G401.6 (cell line): Measurements from ENCODE around the gene SYNPO2L.
"Not testable (repeated sequence)": the region's sequence is repeated elsewhere in the genome, so short reads cannot be mapped to it uniquely, and the experiment has no call there.

Source experiments
- FAIRE-seq: peaks from 2 replicates; lab custom pipeline; 2012; peaks lifted over from hg19 to GRCh38; lab: Jason Lieb, UNC

The SYNPO2L gene, protein sequence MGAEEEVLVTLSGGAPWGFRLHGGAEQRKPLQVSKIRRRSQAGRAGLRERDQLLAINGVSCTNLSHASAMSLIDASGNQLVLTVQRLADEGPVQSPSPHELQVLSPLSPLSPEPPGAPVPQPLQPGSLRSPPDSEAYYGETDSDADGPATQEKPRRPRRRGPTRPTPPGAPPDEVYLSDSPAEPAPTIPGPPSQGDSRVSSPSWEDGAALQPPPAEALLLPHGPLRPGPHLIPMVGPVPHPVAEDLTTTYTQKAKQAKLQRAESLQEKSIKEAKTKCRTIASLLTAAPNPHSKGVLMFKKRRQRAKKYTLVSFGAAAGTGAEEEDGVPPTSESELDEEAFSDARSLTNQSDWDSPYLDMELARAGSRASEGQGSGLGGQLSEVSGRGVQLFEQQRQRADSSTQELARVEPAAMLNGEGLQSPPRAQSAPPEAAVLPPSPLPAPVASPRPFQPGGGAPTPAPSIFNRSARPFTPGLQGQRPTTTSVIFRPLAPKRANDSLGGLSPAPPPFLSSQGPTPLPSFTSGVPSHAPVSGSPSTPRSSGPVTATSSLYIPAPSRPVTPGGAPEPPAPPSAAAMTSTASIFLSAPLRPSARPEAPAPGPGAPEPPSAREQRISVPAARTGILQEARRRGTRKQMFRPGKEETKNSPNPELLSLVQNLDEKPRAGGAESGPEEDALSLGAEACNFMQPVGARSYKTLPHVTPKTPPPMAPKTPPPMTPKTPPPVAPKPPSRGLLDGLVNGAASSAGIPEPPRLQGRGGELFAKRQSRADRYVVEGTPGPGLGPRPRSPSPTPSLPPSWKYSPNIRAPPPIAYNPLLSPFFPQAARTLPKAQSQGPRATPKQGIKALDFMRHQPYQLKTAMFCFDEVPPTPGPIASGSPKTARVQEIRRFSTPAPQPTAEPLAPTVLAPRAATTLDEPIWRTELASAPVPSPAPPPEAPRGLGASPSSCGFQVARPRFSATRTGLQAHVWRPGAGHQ

DNA sequence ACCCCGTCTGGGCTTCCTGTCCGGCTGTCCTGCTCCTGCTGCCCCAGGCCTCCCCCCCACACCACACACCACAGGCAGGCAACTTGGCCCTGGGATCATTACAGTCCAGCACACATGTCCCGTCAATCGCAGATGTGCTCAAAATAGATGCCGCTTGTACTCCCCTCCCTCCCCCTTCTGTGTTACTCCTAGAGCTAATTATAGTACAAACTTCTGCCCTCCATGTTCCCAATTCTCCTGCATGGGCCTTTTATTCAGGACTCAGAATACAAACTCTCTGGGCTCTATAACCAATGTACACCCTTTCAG lies at the start of gene SYNPO2L:
Gene SYNPO2L, minus strand, starts transcription at position 40 of the 309 bp plus-strand sequence. CDS start 107 bp downstream, outside the sequence.
- FAIRE-seq, result no peak

DNA sequence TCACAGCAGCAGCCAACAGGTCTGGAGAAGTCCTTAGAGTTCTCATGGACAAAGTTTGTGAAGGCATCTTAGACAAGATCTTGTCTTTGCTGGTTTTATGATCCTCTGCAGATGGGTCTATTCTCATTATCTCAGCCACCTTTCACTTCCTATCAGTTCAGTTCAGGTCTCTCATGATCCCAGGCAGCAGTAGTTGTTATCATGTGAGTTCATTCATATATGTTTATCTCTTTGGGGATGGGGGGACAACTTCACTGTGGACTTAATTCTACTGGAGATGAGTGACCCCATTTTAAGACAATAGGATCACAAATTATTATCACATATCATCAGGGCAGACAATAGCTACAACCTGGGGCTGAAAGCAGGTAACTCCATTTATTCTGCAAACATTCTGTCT lies 48.1 kb upstream of the SYNPO2L start:
- not testable (repeated sequence) for FAIRE-seq

DNA sequence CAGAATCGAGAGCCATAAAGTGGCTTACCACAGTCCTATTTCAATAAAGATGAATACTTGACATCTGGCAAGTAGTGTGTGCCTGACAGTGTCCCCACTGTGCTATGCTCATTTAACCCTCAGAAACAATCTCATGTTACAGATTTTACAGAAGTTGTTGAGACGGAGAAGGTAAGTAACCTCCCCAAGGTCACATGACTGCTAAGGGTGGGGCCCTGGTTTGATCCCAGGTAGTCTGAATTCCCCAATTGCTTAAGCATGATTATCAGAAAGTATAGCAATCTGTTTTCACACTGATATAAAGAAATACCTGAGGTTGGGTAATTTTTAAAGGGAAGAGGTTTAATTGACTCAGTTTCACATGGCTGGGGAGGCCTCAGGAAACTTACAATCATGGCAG lies 43.0 kb upstream of the SYNPO2L start:
- not testable (repeated sequence) for FAIRE-seq

DNA sequence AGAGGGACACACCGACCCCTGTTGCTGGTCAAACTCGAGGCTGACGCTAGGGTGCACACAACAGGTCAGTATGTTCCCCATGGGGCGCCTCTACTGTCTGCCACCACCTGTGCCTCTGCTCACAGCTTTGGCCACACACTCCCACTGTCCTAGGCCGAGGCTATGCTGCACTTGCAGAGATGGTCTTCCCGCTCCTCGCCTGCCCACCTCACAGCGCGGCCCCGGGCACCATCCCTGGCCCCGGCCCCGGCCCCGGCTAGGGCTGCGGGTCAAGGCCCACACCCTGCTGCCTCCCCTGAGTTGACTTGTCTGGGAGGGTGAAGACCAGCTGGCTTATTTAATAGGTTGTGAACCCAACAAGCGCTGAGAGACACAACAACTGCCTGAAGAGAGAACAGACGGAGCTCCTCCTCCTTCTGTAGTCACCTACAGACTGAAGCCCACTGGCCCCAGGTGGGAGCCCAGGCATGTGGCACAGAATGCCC lies 41.9 kb upstream of the SYNPO2L start, which contains the start of gene AGAP5:
Gene AGAP5, minus strand, starts transcription at position 435 of the 485 bp plus-strand sequence. Its CDS starts 354 bp downstream, at position 81.
- not testable (repeated sequence) for FAIRE-seq

DNA sequence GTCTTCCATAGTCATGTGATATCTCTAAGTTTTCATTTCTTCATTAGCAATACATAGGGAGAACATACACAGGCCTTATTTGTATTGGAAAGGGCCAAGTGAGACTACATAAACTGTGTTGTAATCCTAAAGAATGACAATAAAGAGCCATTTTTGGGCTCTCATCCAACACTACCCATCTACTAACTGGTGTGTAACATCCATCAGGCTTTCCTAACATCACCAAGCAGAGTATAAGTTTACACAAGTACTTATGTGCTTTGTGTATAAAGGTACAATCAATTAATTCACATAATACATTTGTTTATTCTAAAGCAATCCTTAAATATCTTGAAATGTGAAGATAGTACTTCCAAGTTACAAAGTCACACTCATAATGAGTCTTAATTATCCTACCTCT lies 39.5 kb upstream of the SYNPO2L start:
- not testable (repeated sequence) for FAIRE-seq

DNA sequence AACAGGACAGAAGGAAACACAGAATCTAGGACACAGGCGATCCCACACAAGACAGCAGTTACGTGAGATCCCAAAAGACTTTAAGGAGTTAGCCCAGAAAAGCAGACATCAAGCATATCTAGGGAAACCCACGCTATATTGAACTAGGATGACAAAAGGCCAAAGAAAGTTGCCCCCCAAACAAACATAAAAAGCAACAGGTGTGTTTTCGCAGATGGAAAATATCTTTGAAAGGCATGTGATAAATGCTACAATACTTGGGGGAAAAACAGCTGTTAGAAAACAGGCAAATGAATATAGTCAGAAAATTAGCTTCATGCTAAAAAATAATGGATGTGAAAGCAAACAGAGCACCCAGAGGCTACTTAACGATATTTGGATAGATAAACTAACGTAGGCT lies 34.9 kb upstream of the SYNPO2L start:
- not testable (repeated sequence) for FAIRE-seq

DNA sequence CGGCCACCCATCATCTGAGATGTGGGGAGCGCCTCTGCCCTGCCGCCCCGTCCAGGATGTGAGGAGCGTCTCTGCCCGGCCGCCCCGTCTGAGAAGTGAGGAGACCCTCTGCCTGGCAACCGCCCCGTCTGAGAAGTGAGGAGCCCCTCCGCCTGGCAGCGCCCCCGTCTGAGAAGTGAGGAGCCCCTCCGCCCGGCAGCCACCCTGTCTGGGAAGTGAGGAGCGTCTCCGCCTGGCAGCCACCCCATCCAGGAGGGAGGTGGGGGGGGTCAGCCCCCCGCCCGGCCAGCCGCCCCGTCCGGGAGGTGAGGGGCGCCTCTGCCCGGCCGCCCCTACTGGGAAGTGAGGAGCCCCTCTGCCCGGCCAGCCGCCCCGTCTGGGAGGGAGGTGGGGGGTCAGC lies 33.8 kb upstream of the SYNPO2L start:
- FAIRE-seq, result not testable (repeated sequence)

DNA sequence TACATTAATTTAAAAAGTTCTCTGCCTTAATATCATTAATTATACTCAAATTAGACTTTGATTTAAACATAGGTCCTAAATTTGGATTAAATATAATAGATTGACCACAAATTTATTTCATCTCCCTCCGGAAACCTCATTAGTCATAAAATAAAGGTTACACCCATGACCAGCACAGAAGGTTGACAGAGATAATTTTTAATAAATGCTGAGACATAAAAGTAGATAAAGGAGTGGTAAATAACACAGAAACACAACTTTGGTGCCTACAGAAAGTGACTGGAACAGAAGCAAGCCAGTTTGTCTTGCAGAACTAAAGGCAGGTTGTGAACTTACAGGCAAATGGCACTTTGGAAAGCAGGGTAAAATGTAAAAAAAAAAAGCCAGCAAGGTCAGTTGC lies 31.8 kb upstream of the SYNPO2L start:
- FAIRE-seq, result not testable (repeated sequence)

DNA sequence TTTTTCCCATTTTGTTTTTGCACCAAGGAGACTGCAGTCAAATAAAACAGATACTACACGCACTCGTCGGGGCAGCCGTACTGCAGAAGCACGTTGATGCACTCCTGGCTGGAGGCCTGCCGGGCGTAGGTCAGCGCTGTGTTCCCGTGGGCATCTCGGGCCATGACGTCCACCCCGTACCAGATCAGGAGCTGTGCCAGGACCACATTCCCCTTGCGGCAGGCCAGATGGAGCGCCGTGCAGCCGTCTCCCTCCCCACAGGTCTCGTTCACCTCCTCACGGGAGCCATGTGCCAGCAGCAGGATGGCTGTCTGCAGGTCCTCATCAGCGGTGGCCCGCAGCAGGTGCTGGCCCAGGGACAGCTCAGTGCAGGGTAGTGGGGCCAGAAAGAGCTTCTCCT lies 18.7 kb upstream of the SYNPO2L start:
- FAIRE-seq, result not testable (repeated sequence)

DNA sequence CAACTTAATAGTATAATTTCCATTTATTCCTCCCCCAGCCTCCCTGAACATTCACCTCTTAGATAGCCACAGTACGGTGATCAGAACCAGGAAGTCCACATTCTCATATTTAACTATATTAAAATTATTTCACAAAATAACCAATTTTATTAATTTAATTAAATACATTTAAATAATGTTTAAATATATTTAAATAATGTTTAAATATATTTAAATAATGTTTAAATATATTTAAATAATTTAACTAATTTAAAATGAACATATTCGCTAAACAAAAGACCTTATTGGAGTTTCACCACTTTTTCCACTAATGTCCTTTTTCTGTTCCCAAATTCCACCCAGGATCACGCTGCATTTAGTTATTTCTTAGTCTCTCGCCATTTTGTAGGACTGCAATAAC lies 12.5 kb upstream of the SYNPO2L start:
- FAIRE-seq, result not testable (repeated sequence)

DNA sequence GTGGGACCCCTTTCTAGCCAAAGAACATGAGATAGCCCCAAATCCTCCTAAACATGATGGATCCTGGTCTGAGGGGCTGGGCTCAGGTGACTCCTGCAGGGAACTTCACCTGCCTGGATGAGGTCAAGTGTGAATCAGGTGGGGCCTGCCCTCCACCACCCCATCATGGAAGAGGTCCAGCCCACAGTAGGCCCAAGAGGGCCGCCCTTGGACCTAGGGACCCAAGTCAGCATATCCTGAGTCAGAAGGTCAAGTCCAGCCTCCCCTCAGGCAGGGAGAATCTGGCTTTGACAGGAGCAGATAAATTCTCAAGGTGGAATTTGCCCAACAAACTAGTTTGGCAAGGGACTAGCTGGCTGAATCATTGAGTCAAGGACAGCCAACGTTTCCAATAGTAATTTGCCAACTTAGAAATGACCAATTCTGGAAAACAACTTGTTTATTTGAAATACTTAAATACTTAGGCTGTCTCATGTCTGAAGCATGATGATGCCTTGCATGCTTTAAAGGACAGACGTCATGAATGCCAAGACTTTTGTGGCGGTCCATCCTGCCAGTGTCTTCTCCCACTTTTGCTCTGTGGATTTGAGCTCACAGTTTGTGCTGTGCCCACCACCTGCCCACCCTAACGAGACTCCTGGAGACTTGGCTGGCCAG lies 10.5 kb upstream of the SYNPO2L start:
- not testable (repeated sequence) for FAIRE-seq

DNA sequence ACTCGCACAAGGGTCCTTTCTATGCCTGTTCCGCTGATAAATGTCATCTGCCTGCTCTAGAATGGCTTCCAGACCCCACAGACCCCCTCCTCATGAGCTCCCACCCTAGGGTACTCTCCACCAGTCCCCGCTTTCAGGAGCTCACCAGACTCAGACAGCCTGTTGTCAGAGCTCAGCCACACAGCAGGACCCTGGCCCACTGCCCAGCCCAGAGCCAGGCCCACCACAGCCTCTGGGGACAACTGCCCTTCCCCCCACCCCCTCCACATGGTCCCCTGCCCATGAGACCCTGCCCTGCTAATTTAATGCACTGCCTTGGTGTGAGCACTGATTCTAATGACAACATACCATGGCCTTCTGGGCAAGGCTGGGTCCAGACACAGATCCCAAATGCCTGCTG lies 9.8 kb upstream of the SYNPO2L start:
- FAIRE-seq, result not testable (repeated sequence)

DNA sequence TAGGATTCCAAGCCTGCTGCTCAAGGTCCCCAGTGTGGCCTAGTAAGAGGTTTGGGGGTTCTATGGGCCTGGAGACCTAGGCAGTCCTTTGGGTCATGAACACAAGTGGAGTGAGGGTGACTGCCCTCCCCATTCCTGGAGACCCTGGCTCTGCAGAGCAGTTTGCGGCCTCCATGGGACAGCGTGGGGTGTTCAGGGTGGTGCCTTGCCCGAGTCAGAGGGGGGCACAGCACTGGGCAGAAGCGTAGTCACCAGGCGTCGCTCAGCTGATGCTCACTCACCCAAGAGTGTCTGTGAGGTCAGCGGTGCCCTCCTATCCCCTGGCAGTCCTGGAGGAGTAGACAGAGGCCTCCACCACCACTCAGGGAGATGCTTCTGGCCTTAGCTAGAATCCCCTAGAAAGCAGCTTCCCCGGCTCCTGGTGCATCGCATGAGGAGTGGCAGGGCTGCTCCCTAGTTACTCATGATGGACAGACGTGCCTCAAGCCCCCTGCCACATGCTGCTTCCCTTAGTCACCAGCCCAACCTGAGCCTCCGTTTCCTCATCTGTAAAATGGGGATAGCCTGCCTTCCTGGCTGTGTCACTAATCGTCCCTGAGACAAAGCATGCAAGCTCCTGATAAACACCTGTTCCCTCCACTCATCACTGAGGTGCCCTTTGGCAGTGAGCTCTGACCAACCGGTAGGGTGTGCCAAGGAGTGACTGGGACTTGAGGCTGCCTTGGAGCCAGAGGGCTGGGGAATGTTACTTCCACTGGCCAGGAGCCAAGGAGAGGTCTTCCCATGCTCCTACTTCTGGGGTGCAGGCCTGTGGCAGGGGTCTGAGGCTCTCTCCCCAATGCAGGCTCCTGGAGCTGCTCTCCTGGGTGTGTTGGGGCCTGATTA lies 8.6 kb upstream of the SYNPO2L start:
- not testable (repeated sequence) for FAIRE-seq

DNA sequence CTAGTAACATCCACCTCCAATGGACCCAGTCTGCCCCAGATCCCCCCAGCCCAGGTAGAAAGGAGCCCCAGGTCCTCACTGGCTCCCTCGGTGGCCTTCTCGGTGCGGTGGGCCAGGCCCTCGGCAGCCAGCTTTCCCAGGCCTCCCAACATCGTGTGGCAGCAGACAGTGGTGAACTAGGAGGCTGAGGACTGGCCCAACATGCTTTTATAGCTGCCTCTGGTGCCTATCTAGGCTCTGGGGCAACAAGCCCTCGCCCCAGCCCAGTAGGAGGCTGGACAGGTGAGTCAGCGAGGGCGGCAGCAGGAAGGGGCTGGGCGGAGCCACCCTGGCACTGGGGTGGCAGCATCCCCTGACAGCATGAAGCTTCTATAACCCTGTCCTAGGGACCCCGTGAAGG lies 7.8 kb upstream of the SYNPO2L start:
- not testable (repeated sequence) for FAIRE-seq

DNA sequence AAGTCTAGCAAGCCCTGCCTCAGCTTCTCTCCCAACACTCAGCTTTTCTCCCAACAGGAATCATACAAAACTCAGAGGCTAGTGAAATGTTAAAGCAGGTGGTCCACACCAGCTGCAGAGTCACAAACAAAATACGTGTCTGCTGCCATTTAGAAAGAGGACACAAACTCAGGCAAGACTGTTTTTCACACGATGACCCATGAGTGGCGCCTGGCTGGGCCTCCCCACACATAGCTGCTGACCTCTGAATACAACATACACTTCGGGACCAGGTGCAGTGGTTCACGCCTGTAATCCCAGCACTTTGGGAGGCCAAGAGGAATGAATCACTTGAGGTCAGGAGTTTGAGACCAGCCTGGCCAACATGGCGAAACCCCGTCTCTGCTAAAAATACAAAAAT lies 6.9 kb upstream of the SYNPO2L start:
- not testable (repeated sequence) for FAIRE-seq

DNA sequence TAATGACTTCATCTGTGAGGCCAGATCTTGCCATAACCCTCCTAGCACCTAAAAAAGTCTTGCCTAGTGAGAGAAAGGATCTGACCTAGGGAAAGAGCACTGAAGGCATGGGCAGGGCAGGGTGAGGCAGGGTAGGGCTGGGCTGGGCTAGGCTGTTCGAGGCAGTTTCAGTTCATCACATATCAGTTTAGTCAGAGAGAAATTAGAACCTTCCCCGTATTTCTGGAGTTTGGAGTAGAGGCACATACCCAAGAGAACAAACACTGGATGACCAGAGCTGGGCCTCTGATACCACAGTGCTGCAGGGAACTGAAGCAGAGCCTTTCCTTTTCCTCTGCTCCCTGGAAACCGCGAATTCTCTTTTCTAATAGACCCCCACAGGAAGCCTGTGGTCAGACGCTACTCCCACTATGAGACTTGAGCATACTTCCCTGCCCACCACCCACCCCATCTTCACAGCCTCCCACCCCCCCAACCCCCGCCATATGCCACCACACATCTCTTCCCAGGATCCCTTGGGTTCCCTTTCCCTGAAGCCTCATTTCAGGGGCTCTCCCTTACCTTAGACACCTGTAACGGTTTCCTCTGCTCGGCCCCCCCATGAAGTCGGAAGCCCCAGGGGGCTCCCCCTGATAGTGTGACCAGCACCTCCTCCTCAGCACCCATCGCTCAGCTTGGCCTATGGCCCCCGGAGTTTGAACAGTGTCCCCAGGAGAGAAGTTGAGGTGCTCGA lies 406 bp downstream of the SYNPO2L start:
- FAIRE-seq, result no peak

DNA sequence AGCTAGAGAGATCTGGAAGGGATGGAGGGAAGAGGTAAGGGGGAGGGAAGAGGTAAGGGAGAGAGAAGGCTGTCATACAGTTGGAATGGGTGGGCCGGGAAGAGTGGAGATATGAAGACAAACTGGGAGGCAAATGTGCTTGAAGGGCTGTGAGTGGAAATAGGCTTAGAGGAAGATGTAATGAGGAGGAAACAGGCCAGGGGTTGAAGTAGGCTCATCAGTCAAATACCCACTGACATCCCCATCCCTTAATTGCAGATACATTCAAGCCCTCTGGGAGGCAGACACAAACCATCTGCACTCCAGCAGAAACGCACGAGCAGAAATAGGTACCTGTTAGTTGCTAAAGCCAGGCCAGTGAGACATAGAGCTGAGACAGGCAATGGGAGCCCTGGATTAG lies 2.1 kb downstream of the SYNPO2L start:
- no peak for FAIRE-seq

DNA sequence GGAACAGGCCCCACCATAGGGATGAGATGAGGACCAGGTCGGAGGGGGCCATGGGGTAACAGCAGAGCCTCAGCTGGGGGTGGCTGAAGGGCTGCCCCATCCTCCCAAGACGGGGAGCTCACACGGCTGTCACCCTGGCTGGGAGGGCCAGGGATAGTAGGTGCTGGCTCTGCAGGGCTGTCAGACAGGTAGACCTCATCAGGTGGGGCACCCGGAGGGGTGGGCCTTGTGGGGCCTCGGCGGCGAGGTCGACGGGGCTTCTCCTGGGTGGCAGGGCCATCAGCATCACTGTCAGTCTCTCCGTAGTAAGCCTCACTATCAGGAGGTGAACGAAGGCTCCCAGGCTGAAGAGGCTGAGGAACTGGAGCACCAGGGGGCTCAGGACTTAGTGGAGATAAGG lies 2.6 kb downstream of the SYNPO2L start:
- FAIRE-seq, result no peak

DNA sequence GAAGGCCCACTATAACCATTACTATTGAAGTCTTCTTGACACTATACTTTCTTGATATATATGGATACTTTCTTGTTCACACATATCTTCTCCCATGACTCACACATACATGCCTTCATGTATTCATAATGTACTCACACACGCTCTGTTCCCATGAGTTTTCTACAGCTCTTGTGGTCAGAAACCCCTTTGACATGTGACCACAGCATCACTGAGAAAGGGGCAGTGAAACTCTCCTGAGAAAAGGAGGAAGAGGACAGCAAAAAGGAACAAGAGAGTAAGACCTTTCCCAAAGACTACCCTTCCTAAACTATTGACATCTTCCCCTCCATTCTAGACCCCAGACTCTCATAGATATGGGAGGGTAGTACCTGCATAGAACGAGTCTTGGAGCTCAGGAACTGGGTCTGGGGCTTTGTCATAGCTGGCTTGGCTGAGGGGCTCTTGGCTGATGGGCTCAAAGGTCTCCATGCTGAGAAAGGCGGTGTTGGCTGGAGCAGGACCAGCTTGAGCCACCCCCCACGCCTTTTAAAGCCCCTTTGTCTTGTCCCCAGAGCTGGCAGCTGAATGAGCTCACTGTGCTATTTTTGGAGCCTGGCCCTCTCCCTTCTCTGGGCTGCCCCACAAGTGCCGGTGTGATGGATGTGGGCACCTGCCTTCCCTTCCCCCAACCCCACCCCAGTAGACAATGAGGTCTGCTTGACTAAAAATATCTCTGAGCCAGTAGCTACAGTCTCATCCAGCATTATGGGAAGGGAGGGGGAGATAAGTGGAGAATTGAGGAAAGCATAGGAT lies 5.1 kb downstream of the SYNPO2L start:
- FAIRE-seq, result no peak
